ENCODE measurements around the gene SMO.
"Not testable (repeated sequence)": the region's sequence is repeated elsewhere in the genome, so short reads cannot be mapped to it uniquely, and the experiment has no call there.

- TF ChIP-seq CTCF, POLR2A (IDR thresholded peaks at IDR 0.05): not testable (repeated sequence)
These were observed 14.6 kb upstream of the SMO start for GRCh38 chr7:129173861-129174260.
